ENCODE results near the gene CEBPG.

The CEBPG gene

DNA sequence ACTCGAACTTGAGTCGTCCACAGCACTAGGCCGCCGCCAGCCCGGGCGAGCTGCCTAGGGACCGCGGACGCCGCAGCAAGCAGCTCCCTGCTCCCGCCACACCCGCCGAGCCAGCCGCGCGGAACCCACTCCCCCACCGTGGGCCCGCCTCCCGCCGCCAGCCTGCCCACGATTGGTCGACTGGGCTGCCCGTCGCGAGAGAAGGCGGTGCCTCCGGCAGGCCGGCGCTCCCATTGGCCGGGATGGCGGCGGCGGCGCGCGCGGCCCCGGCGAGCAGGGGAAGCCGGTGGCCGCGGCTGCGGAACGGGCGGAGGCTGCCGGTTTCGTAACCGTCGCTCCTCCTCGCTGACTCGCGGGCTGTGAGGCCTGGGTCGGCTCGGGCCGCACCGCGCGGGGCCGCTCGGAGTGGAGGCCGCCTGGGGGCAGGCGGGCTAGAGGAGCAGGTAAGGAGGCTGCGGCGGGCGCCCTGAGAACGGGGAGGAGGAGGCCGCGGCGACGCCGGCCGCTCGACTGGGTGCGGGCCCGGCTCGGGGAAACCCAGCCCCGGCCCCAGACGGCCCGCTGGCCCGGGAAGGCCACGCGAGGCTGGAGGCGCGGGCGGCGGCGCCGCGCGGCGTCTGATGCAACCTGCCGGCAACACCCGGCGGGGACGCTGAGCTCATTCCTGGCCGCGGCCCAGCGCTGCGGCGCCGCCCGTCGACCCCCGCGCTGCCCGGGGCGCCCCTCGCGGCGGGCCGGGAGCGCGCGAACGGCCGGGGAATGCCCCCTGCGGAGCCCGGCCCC, at the start of gene CEBPG:
TSS of gene CEBPG (plus strand) at position 257 of the 783 bp plus-strand sequence. CDS start 5,531 bp downstream, outside the sequence.
- peak; percentile 96 for DNase-seq

DNA sequence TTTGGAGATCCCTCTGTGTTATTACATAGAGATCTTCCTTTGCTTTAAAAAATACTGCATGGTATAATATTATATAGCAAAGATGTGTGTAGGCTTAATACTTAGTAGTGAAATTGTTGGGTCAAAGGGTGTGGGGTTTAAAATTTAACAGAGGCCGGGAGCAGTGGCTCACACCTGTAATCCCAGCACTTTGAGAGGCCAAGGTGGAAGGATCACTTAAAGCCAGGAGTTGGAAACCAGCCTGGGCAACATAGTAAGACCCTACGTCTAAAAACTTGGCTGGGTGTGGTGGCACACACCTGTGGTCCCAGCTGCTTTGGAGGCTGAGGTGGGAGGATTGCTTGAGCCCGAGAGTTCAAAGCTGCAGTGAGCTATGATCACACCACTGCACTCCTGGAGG, 48.9 kb upstream of the CEBPG start:
- DNase-seq: no peak

DNA sequence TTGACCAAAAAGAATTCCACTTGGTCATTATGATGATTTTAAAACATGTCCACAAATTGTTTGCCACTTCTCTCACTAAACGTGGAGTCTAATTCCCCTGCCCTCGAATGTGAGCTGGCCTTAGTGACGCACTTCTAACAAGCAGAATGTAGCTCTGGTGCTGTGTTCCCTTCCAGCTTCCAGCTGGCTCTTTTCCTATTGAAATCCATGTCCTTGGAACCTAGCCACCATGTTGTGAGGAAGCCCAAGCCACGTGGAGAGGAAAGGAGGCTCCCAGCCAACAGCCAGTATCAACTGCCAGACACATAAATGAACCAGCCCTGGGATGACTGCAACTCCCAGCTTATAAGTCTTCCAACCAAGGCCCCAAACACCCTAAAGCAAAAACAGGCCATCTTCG, 47.6 kb upstream of the CEBPG start:
- no peak for DNase-seq

GRCh38 chr19:33329060-33329459, 44.4 kb upstream of the CEBPG start:
- no peak for DNase-seq

- DNase-seq: no peak
Observed at GRCh38 chr19:33329736-33330135, 43.8 kb upstream of the CEBPG start.

- peak; percentile 70 for DNase-seq
Observed at GRCh38 chr19:33332248-33332647, 41.3 kb upstream of the CEBPG start.

GRCh38 chr19:33333151-33333550, 40.4 kb upstream of the CEBPG start:
- DNase-seq: no peak

DNA sequence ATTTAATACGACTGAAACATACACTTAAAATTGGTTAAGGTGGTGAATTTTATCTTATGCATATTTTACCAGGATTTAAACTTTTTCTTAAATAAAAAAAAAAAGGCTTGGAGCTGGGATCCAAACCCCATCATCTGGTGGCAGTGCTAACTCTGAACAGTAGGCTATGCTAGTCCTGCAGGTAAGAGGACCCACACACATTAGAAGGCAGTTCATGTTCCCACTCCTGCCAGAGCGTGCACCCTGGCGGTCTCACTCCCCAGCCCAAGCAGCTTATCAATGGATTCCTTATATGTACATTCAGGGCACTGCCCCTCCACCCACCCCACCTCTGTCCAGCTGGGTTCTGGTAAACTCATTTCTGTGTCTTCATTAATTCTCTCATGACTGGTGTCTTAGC, 39.9 kb upstream of the CEBPG start:
- DNase-seq: no peak

- DNase-seq: no peak
Observed at GRCh38 chr19:33334271-33334670, 39.2 kb upstream of the CEBPG start.

DNA sequence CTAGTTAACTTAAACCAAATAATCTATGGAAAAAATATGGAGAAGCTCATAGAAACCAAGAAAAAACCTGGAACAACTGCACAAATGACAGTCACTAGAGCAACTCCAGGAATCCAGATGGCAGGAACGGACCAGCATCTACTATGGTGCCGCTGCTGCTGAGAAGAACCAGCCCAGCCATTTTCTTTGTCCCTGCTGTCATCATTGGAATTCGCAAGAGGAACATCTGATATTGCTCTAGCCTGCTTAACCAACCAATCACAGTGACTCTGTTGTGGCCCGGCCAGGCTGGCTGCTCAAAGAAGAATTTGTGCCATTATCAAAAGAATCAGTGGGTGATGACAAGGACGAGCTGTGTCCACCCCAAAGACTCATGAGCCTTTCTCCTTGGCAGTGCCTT, 38.1 kb upstream of the CEBPG start:
- DNase-seq: no peak

- peak; percentile 20 for DNase-seq
Observed at GRCh38 chr19:33339016-33339984, 34.2 kb upstream of the CEBPG start.

DNA sequence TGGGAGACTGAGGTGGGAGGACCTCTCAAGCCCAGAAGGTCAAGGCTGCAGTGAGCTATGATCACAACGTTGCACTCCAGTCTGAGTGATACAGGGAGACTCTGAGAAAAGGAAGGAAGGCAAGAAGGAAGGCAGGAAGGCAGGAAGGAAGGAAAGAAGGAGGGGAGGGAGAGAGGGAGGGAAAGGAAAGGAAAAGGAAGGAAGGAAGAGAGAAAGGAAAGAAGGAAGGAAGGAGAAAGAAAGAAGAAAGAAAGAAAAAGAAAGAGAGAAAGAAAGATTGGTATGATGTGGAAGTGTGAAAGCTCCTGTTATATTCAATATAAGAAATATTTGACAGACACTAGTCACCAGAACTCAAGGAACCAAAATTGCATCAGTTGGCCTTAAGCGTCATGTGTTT, 32.5 kb upstream of the CEBPG start:
- no peak for DNase-seq

DNA sequence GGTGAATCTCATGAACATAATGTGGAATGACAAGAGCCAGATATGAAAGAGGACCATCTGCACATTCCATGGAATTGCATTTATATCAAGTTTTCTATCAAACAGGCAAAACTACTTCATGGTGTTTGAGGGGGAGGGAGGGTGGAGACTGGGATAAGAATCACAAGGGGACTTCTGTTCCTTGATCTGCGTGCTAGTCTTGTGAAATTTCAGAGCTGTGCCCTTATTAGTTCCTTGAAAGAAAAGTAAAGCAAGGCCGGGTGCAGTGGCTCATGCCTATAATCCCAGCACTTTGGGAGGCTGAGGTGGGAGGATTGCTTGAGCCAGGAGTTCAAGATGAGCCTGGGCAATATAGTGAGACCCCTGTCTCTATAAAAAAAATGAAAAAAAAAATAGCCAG, 30.2 kb upstream of the CEBPG start:
- DNase-seq: no peak

- no peak for DNase-seq
Observed at GRCh38 chr19:33343859-33344572, 29.5 kb upstream of the CEBPG start.

GRCh38 chr19:33344573-33344925, 29.0 kb upstream of the CEBPG start:
- DNase-seq: no peak

DNA sequence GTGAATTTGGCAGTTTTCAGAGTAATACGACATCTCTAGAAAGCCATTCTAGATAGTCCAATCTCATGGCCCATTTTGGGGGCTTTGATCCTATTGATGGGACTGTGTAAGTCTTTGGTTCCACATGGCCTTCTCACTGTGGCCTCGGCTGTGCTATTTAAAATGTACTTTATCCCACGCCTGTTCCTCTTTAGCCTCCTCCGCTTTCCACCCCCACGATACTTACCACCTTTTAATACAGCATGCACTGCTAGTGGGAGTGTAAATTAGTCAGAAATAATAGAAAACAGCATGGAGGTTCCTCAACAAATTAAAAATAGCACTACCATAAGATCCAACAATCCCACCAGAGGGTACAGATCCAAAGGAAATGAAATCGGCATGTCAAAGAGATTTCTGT, 28.3 kb upstream of the CEBPG start:
- no peak for DNase-seq

DNA sequence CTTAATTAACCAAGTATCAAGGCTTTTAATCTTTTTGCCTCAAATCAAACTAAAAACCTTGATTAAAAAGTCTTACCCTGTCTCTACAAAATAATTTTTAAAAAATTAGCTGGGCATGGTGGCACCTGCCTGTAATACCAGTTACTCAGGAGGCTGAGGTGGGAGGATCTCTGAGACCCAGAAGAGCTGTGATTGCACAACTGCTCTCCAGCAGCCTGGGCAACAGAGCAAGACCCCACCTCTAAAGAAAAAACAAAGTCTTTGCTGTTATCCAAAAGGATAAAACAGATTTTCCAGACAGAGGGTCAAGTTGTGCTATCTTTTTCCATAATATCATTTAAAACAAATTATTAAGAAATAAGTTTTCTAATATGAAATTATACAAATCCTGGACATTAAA, 26.8 kb upstream of the CEBPG start:
- DNase-seq: no peak

DNA sequence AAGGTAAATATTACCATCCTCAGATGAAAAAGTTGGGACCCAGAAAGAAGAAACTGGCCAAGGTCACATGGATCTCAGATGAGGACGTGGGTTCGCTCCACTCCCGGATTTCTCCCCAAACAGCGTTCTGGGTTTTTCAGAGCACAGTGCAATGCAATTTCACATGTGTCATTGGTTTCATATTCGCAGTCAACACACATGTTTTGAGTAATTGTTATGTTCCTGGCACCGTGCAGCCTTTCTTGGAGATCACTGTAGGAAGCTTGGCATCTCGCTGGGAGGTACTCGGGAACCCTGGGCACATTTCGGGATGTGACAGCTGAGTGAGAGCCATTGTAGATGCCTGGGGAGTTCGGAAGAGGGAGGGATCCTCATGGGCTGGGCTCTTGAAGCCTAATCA, 26.2 kb upstream of the CEBPG start:
- no peak for DNase-seq

- no peak for DNase-seq
Observed at GRCh38 chr19:33348301-33349010, 25.1 kb upstream of the CEBPG start.

- no peak for DNase-seq
Observed at GRCh38 chr19:33349319-33350289, 23.9 kb upstream of the CEBPG start.

DNA sequence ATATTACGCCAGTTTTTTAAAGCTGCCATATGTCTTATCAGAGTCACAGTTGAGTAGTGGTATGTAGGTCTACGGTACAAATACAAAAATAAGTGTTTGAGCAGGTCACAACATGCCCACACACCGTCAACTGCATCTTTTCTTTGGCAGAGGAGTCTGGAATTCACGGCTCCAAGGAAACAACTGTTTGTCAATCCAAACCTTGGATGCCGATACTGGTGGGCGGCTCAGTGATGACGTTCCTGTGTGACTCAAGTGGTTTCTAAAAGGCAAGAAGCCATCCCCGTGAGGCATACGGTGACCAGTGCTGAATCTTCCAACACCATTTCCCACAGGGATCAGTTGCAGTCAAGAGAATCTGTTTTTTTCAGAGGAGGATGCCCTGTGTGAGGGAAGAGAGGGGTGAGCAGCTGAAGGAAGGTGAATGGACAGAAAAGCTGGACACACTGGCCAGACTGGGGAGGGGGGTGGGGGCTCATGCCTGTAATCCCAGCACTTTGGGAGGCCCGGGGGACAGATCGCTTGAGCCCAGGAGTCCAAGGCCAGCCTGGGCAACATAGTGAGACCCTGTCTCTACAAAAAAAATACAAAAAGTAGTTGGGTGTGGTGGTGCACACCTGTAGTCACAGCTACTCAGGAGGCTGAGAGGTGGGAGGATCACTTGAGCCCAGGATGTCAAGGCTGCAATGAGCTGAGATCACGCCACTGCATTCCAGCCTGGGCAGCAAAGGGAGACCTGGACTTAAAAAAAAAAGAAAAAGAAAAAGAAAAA, 22.8 kb upstream of the CEBPG start:
- DNase-seq: no peak

All from suppressor macrophage treated with lipopolysaccharide for 4 hours (primary cell).